ENCODE measurements around the gene PIK3IP1. TPM values are rescaled to one million over a fixed set of nuclear protein-coding genes. Genes with fewer than 3 reads are reported as not detected.

The PIK3IP1 gene
- polyA plus RNA-seq, 10 donors = 2.8 to 13.2 (median 4.0) TPM

Other genes with a start within 250 kb of the PIK3IP1 start
- 100 to 1,000 TPM in 9 of 10 donors, 10 to 100 TPM in 1; 98.8 to 216 (median 189) TPM for gene SMTN, start 211.2 kb downstream of the PIK3IP1 start, polyA plus RNA-seq (ENCODE audit: insufficient read length in 10 of 10)
- 10 to 100 TPM; 10.0 to 31.9 (median 18.0) TPM for gene SELENOM, start 184.9 kb downstream of the PIK3IP1 start, polyA plus RNA-seq (ENCODE audit: insufficient read length in 10 of 10)
- gene INPP5J, start 169.5 kb downstream of the PIK3IP1 start, polyA plus RNA-seq (ENCODE audit: insufficient read length in 10 of 10) = 1 to 10 TPM in 6 of 10 donors, under 1 TPM in 4; 0.43 to 1.7 (median 1.1) TPM
- gene PLA2G3, start 152.0 kb downstream of the PIK3IP1 start, polyA plus RNA-seq (ENCODE audit: insufficient read length in 10 of 10) = not detected
- gene RNF185, start 132.3 kb downstream of the PIK3IP1 start, polyA plus RNA-seq (ENCODE audit: insufficient read length in 10 of 10) = 10 to 100 TPM; 22.2 to 28.6 (median 24.3) TPM
- gene LIMK2, start 80.2 kb downstream of the PIK3IP1 start, polyA plus RNA-seq (ENCODE audit: insufficient read length in 10 of 10) = 10 to 100 TPM; 16.6 to 28.1 (median 20.4) TPM
- 10 to 100 TPM; 20.1 to 29.4 (median 22.0) TPM for gene PATZ1, start 53.9 kb upstream of the PIK3IP1 start, polyA plus RNA-seq (ENCODE audit: insufficient read length in 10 of 10)
- 10 to 100 TPM; 63.3 to 83.4 (median 68.5) TPM for gene DRG1, start 107.1 kb upstream of the PIK3IP1 start, polyA plus RNA-seq (ENCODE audit: insufficient read length in 10 of 10)
- gene EIF4ENIF1, start 197.4 kb upstream of the PIK3IP1 start, polyA plus RNA-seq (ENCODE audit: insufficient read length in 10 of 10) = 10 to 100 TPM; 22.1 to 35.3 (median 31.5) TPM
- 10 to 100 TPM in 5 of 10 donors, 1 to 10 TPM in 5; 6.3 to 19.3 (median 10.1) TPM for gene SFI1, start 204.0 kb upstream of the PIK3IP1 start, polyA plus RNA-seq (ENCODE audit: insufficient read length in 10 of 10)

All from muscle of back (tissue), 10 donors.